Measurements from ENCODE around the gene MAGI1.

- TF ChIP-seq POLR2AphosphoS5 (IDR thresholded peaks at IDR 0.05) (no peak), CTCF (IDR thresholded peaks at IDR 0.05) (no peak), POLR2A (IDR thresholded peaks at IDR 0.05) (no peak)
Measured at GRCh38 chr3:65772758-65773157, 266.0 kb downstream of the MAGI1 start.

Measured in breast epithelium (tissue), 3 donors.